OCI-LY3 (cell line): ENCODE measurements around the gene XDH.

ENCODE experiments used
- H2AFZ ChIP-seq: fragments of 200-600, 300-600 bp; shearing (Covaris generic); 2 replicates; pipeline ENCODE4 v1.6.0; 2014; ENCODE audit warnings: antibody characterized with exemption, low read depth, low read length
- H3K27ac ChIP-seq: fragments of 200-600, 300-600 bp; sonication (generic); 2 replicates; pipeline ENCODE4 v1.5.1; 2014; ENCODE audit warnings: mild to moderate bottlenecking, low read length, moderate library complexity, mixed read lengths
- H3K27me3 ChIP-seq: fragments of 200-600, 300-600 bp; sonication (generic); 2 replicates; pipeline ENCODE4 v1.6.1; 2014; ENCODE audit warnings: low read depth, low read length, mixed read lengths
- H3K36me3 ChIP-seq: fragments of 200-600, 300-600 bp; sonication (generic); replicated peaks from 2 replicates; pipeline ENCODE3; 2014; ENCODE audit warnings: low read depth, low read length, mixed read lengths
- H3K4me1 ChIP-seq: fragments of 300-600, 200-600 bp; sonication (generic); 2 replicates; pipeline ENCODE4 v1.6.1; 2014; ENCODE audit warnings: low read length, mixed read lengths
- H3K4me2 ChIP-seq: fragments of 200-600, 300-600 bp; sonication (generic); 2 replicates; pipeline ENCODE4 v1.6.1; 2014; ENCODE audit warnings: low read length, mixed read lengths
- H3K4me3 ChIP-seq: fragments of 300-600, 200-600 bp; sonication (generic); 2 replicates; pipeline ENCODE4 v1.5.1; 2014; ENCODE audit warnings: antibody characterized with exemption, mild to moderate bottlenecking, low read length, moderate library complexity
- H3K79me2 ChIP-seq: fragments of 300-600, 200-600 bp; shearing (Covaris generic); 2 replicates; pipeline ENCODE4 v1.6.1; 2014; ENCODE audit warnings: mild to moderate bottlenecking, low read length, mixed read lengths
- H3K9ac ChIP-seq: fragments of 300-600, 200-600 bp; shearing (Covaris generic); 2 replicates; pipeline ENCODE4 v1.6.0; 2014; ENCODE audit warnings: mild to moderate bottlenecking, low read length, moderate library complexity
- H3K9me3 ChIP-seq: fragments of 200-600, 300-600 bp; shearing (Covaris generic); 2 replicates; pipeline ENCODE4 v1.6.1; 2014; ENCODE audit warnings: low read length, mixed read lengths; ENCODE audit not compliant: insufficient read depth
- H4K20me1 ChIP-seq: fragments of 200-600, 300-600 bp; sonication (generic); 2 replicates; pipeline ENCODE4 v1.6.1; 2016; ENCODE audit warnings: low read length, mixed read lengths; ENCODE audit not compliant: insufficient read depth
- CTCF ChIP-seq: fragments of 200-600, 300-600 bp; sonication (generic); IDR thresholded peaks from 2 replicates; pipeline ENCODE4 v1.5.1; 2014; ENCODE audit warnings: antibody characterized with exemption, low read length, low read depth
- EZH2phosphoT487 ChIP-seq: fragments of 200-600 bp; shearing (Covaris generic); IDR thresholded peaks from 2 replicates; pipeline ENCODE4 v1.6.1; 2018; ENCODE audit warnings: antibody characterized with exemption, mixed run types, low read depth

XDH gene

DNA sequence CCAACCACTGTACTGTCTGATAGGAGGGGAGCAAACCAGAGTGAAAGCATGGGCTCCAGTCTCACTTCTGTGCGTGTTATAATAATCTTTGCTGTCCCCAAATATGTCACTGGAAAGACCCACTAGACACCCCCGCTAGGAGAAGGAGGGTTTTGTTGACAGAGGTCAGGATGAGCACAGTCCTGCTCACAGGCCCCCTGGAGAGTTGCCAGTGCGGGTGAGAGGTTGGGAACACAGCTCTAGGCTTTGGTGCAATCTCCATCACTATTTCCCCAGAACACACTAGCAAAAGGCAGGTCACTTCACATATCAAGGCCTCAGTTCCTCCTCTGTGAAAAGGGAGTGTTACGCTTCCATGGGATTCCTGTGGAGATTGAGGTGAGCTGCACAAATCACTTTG lies 9.7 kb downstream of the XDH start:
- H2AFZ ChIP-seq = no peak overlapping the region
- H4K20me1 ChIP-seq = no peaks in the 10 kb centered on the region
- H3K4me1 ChIP-seq = no peaks in the 10 kb centered on the region
- H3K9ac ChIP-seq = no peak overlapping the region
- H3K27me3 ChIP-seq = 0 out of 2 replicates have a peak, but pooled peaks cover 5% of the 10 kb centered on the region
- no peak overlapping the region for H3K27ac ChIP-seq
- H3K79me2 ChIP-seq = no peaks in the 10 kb centered on the region
- no peaks in the 10 kb centered on the region for H3K9me3 ChIP-seq
- H3K4me2 ChIP-seq = no peak overlapping the region
- TF ChIP-seq CTCF (no peak), EZH2phosphoT487 (no peak)
- no peak overlapping the region for H3K4me3 ChIP-seq
- no peaks in the 10 kb centered on the region for H3K36me3 ChIP-seq

DNA sequence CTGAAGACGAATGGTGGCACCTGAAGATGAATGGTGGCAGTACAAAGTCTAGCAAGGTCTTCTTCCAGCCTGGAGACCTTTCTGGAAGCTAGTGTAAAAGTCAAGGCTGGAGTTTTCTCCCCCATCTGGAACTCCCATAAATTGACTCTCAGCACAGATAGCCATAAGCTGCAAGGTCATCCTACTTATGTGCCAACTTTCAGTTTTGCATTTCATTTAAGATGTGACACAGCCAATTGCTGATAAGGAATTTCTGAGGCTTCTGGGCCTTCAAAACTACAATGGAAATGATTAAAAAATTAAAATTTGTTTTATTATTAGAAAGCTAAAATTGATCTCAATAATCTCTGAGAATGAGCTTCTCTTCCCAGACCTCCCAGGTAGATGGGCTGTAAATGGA lies 10.2 kb downstream of the XDH start:
- Histone ChIP-seq H2AFZ (no peak overlapping the region), H3K27ac (no peak overlapping the region), H3K4me1 (no peaks in the 10 kb centered on the region), H3K4me2 (no peak overlapping the region), H3K27me3 (0 out of 2 replicates have a peak, but pooled peaks cover 5% of the 10 kb centered on the region), H3K4me3 (no peak overlapping the region), H3K9ac (no peak overlapping the region), H3K36me3 (no peaks in the 10 kb centered on the region), H4K20me1 (no peaks in the 10 kb centered on the region), H3K79me2 (no peaks in the 10 kb centered on the region), H3K9me3 (no peaks in the 10 kb centered on the region)
- TF ChIP-seq EZH2phosphoT487 = no peak
- TF ChIP-seq CTCF = no peak

DNA sequence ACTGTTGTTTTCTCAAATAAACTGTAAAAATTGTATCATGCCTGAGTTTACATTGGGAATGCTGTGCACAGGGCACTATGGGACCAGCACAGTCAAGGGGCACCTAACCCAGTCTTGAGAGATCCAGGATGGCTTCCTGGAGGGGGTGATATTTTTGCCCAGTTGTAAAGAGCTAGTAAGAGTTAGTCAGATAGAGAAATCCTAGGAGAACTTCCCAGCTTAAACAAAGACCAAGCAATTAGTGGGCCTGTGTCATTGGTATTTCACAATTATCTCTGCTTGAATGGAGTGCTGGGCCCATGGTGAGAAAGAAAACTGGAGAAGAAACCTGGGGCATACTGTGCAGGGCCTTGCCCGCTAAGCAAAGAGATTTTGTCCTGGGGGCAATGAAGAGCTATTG lies 12.2 kb downstream of the XDH start:
- Histone ChIP-seq H4K20me1 (no peaks in the 10 kb centered on the region), H3K4me2 (no peak overlapping the region), H3K9me3 (no peaks in the 10 kb centered on the region), H3K27ac (no peak overlapping the region), H3K4me1 (no peaks in the 10 kb centered on the region), H3K4me3 (no peak overlapping the region), H3K9ac (no peak overlapping the region), H2AFZ (no peak overlapping the region), H3K79me2 (no peaks in the 10 kb centered on the region), H3K27me3 (no peaks in the 10 kb centered on the region), H3K36me3 (no peaks in the 10 kb centered on the region)
- TF ChIP-seq CTCF (no peak), EZH2phosphoT487 (no peak)

GRCh38 chr2:31401580-31401979 lies 13.0 kb downstream of the XDH start:
- H3K27ac ChIP-seq = no peak overlapping the region

More at GRCh38 chr2:31401580-31401979, 13.0 kb downstream of the XDH start:
- Histone ChIP-seq H3K9me3 (no peaks in the 10 kb centered on the region), H3K36me3 (no peaks in the 10 kb centered on the region), H4K20me1 (no peaks in the 10 kb centered on the region), H2AFZ (no peak overlapping the region), H3K4me1 (no peaks in the 10 kb centered on the region), H3K9ac (no peak overlapping the region), H3K27me3 (0 out of 2 replicates have a peak, but pooled peaks cover 2% of the 10 kb centered on the region), H3K79me2 (no peaks in the 10 kb centered on the region), H3K4me3 (no peak overlapping the region), H3K4me2 (no peak overlapping the region)
- no peak for TF ChIP-seq CTCF
- TF ChIP-seq EZH2phosphoT487 = no peak
